NCI-H1105 (cell line): ENCODE results near the gene SNN.

Experiments
- DNase-seq: peaks from one replicate; lab custom pipeline; 2025; lab: John Stamatoyannopoulos, UW

SNN gene

DNA sequence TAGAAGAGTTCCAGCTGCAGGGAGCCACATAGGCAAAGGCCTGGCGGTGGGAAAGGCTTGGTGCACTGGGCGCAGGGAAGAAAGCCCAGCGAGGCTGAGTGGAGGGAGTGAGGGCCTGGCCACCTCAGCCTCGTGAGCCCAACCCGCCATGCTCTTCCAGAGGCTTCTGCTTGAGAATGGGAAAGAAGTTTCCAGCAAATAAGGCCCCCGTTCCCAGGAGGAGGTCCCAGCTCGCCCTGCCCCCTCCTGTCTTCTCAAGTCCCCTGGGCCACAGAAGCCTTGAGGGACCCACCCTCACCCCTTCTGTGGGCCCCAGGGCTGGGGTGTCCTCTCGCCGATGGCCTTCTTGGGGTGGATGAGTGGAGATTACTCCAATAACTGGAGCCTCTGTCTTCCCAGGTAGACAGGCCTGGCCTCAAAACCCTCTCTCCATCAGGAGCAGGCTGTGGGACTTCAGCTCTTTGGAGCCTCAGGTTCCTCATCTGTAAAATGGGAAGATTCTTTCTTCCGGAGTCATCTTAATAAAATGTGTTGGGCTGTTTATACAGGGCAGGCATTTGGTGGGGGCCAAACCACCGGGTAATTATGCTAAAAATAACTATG, 933 bp upstream of the SNN start:
- DNase-seq, result no peak

DNA sequence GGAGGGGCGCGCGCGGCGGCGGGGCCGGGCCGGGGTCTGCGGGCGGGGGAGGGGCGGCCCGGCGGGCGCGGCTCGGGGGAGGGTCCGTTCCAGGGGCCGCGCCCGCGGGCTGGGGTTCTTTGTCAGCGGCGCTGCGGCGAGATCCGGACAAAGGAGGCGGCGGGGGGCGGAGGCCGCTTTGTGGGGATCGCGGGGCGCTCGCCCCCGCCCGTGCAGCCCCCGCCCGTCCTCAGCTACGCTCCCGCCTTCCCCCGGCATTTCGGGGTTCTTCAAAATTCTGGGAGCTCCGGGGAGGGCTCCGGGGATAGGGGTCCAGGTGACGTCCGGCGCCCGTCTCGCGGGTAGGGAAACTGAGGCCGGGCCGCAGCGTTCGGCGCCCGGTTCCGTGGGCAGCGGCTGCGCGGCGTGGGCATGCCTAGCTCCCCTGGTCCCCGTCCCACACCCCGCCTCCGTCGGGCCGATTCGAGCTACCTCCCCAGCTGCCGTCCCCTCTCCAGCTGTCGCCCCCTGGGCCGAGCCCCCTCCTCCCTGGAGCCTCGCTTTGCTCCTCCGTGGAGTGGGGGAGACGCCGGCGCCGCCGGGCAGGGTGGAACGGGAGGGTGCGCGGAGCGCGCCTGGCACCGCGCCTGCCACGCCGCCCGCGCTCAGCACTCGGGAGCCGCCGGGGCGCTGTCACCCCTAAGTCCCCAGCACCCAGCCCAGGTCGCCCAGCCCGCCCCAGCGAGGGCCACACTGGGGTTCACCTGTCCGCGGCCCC, 546 bp downstream of the SNN start:
- DNase-seq, result no peak

DNA sequence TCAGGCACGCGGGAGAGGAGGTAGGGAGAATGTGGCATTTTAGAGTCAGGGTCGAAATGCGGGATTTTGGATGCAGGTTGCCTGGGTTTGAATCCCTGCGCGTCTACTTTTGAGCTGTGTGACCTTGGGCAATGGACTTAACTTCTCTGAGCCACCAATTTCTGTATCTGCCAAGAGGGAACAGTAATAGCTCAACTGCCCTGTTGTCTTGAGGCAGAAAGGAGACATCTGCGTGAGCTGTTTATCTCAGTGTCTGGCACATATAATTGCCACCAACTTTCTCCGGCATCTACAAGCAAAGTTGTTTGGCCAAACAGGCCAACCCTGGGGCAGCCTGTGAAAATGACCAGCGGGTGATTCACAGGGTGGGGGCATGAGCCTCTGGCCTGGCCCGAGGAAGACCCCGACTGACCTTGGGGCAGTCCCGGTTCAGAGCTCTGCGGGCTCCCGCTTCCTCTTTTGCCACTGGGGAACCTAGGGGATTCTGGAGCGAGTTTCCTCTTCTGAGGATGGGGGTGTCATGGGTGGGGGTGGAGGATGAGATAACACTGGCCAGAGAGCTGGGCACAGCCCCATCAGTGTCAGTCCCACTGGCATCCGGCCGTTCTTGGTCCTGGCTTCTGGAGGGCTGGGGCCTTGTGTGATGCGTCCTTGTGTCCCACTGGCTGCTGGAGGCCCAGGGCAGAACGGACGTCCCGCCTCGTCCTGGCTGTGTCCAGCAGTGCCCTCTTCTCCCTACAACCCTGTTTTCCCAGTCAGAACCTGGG, 1.3 kb downstream of the SNN start:
- DNase-seq, result no peak

DNA sequence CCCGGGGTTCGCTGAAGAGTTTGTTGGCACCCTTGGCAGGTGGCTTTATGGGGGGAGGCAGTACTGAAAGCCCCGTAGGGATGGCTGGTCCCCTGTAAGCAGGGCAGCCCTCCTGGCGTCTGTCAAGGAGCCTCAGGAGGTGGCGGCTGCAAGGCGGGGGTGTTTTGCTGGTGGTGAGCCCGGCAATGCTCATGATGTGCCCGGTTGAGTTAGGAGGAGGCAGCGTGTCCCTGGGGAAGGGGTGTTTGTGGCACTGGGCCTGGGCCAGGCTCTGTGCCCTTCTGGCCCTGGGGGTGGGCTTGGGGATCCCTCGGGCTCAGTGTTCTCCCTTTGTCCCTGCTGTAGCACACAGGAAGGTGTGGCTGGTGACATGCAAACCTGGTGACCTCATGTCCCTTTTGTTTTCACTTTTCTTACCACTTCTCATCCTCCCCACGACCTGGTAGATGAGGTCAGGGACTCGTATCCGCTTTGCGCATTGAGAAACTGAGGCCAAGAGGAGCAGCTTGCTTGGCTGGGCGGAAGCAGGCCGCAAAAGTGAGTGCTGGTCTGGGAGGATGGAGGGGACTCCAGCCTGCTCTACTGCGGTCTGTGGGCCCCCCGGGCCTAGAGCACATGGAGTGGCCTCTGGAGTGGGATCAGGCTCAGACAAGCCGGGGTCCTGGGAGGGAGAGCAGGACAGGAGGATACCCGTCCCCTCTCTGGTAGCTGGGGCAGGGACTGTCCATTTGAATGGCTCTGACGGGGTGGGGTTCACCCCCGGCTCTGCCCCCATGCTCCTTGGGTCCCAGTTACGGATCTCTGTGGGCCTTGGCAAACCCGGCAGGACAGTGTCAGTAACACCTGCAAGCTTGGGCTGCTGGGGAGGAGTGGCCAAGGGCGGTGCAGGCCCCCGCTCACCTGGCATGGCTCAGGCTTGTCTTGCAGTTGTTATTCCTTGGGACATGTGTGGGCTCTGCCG, 2.2 kb downstream of the SNN start:
- no peak for DNase-seq

DNA sequence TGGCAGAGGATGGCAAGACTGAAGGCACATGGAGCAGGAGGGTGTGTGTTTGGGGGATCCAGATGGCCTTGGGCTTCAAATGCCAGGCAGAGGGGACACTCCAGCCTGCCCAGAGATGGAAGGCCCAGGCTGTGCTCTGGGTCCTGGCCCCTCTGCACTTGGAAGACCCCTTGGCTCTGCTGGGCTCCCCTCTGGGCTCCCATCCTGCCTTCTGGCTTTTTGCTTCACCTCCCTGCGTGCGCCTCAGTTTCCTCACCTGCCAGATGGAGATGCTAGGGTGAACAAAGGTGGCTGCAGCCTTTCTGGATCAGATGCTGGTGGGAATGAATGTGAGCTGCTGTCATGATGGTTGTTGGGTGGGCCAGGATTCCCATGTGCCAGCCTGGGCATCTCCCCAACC, 3.0 kb downstream of the SNN start:
- no peak for DNase-seq

DNA sequence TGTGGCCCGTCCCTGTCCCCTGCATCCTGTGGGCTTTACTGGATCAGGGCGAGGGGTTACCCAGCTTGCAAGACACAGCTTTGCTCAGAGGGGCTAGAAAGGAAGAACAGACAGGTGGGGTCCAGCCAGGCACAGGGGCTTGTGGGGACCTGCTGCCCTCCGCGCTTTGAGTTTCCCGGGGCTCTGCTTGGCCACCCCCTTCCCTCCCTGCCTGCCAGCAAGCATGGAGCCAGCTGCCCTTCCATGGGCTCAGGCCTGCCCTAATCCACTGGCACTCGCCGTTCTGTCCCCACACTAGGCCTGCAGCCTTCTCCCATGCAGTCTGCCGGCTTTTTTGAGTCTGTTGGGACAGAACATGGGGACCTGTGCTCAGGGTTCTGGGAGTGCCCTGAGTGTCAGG, 3.4 kb downstream of the SNN start:
- DNase-seq, result no peak

DNA sequence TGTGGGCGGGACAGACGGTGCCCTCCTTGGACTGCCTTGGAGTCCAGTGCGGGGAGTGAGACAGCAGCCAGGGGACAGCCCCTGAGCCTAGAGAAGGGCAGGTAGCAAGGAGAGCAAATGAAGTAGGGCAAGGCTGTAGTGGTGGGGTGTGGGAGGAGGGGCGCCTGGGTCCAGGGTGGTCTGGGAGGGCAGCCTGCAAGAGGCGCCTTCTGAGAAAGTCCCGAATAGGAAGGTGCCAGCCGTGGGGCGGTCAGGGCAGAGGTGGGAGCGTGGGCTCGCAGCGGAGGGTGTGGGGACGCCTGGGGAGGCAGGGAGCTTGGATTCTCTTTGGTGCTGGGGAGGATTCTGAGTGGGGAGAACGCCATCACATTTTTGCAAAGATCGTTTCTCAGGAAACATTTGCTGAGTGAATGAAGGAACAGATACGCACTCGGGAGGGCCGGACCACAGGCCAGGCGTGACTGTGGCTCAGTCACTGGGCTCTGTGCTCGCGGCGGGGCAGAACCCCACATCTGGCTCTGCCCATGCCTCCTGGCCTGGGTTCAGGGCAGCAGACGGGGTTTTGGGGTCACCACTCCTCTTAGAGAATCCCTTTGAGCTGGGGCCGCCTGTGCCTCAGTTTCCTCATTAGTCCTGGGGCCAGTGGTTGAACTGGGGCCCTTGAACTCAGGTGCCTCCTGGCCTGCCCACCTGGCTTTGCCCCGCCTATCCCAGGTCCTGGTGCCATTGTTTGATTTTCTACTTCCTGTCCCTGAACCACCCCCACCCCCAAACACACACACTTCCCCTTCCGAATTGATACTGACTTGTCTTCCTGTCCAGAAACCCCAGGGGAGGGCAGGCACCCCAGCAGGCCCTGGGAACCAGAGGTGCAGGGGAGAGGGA, 4.2 kb downstream of the SNN start:
- DNase-seq, result no peak

DNA sequence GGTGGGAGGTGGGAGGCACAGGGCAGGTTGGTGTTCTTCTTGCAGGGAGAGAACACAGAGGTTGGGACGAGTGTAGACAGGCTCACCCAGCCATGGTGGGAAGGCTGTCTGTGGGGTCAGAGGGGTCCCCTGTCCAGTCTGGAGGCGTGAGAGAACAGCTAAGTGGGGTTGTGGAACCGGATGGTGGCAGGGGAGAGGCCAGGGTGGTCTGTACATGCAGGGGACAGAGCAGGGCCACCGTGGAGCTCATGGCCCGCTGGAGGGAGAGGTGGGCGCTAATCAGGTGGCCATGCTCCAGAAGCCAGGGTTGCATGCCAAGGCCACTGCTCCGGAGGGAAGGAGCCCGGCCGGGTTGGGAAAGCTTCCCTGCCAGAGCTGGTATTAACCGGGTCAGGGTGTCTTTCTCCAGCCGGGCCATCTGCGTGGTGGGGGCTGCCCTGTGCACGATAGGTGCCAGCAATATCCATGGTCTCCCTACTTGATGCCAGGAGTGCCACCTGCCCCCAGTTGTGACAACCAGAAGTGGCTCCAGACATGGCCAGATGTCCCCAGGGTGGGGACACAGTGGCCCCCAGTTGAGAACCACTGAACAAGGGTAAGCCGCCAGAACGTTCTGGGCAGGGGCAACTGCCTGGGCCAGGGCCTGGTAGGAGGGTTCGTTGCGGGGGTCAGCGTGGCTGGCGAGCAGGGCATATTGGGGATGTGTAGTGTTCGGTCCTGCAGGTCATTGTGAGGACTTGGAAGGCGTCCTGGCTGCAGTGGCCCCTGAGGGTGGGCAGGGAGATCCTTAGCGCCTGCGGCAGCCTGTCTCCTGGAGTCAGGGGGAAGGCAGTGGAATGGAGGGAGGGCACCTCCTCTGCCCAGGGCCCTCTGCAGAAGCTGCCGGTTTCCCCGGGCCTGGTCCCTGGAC, 5.1 kb downstream of the SNN start:
- DNase-seq, result no peak

DNA sequence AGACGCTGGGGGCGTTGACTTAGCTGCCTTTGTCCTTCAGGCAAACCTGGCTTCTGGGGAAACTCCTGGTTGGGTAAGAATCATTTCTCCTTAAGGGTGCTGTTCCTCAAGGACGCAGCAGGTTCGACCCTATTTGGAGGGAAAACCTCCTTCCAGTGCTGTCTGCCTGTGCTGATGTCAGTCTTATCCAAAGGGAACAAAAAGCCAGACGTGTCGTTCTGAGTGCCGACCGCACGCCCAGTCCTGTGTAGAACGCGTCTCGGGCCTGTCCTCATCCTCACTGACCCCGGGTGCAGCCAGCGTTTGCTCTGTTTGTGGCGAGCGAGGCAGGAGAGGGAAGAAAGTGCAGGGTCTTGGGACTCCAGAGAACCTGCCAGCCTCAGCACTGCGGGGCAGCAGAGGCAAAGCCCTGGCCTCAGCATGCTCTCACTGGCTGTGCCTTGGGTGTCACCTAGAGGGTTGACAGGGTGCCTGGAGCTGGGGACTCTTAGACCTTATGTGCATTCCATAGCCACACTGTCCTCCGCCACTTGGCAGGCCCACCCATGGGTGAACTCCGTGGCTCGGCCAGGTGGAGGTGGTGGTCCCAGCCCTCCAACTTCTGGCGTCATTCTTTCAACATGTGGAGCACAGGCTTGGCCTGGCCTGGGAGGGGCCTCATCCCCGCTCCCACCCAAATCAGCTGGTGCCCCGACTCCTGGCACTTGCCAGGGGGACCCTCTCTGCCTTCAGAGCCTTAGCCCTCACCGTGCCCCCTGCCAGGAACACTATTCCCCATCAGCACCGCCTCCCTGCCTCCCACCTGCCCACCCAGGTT, 6.0 kb downstream of the SNN start:
- no peak for DNase-seq

DNA sequence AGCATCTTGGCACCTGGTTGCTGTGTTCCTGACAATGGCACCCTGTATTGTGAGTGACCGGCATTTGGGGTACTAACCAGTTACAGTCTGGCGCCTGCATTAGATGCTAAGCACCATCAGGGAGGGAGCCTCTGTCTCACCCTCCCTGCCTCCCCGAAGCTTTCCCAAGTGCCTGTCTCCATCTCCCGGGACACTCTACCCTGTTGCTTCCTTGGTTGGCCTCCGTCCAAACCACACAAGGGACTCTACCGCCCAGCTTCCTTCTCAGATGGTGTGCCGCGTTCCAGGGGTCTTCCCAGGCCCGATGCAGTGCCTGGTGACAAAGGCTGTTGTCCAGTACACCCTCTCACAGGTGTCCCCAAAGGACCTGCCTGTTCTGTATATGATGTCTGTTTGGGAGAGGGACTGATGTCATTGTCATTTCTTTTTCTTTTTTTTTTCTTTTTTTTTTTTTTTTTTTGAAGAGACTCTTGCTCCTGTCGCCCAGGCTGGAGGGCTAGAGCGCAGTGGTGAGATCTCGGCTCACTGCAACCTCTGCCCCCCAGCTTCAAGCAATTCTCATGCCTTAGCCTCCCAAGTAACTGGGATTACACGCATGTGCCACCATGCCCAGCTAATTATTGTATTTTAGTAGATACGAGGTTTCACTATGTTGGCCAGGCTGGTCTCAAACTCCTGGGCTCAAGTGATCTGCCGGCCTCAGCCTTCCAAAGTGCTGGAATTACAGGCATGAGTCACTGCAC, 6.7 kb downstream of the SNN start:
- no peak for DNase-seq

DNA sequence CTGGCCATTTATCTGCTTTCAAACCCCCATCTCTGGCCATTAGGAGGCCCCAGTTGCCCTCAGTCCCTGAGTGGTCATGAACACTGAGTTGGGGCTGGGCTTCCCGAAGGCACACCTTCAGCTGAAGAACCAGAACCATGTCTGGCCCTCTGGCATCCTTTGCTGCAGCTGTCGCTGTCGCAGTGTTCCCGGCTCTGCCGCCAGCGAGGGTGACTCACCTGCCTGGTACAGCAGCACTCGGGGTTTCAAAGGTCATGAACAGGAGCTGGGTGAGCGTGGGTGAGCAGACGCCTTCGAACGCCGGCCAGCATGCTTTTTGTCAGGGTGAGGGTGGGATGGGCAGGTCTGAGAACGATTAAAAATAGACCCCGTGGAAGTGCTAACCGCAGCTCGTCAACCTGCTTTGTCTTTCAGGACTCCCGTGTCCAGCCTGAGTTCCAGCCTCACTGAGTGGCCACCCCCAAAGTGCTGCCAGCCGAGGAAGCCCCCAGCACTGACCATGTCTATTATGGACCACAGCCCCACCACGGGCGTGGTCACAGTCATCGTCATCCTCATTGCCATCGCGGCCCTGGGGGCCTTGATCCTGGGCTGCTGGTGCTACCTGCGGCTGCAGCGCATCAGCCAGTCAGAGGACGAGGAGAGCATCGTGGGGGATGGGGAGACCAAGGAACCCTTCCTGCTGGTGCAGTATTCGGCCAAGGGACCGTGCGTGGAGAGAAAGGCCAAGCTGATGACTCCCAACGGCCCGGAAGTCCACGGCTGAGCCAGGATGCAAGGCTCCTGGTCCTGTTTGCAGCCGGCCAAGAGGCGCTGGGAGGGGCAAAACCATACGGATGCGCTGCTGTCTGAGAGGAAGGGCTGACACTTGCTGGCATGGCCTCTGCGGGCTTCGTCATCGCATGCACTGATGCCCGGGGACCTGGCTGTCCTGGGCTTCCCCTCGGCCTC, 7.6 kb downstream of the SNN start:
- DNase-seq, result no peak

DNA sequence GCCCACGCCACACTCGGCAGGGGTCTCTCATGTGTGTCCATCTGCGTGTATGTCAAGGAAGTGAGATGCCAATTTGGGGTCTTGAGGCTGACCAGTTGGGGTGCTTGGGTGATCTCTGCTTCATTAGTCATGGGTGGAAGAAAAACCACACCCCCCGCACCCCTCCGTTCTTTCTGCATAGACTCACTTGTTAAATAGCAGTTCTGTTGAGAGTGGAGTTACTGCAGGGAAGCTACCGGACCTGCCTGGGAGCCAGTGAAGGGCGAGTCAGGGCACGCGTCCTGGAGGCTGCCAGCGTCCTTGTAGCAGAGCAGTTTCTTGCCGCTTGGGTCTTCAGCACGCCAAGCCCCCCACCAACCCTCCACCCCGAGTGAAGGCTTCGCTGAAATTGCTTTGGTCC, 8.5 kb downstream of the SNN start:
- no peak for DNase-seq

DNA sequence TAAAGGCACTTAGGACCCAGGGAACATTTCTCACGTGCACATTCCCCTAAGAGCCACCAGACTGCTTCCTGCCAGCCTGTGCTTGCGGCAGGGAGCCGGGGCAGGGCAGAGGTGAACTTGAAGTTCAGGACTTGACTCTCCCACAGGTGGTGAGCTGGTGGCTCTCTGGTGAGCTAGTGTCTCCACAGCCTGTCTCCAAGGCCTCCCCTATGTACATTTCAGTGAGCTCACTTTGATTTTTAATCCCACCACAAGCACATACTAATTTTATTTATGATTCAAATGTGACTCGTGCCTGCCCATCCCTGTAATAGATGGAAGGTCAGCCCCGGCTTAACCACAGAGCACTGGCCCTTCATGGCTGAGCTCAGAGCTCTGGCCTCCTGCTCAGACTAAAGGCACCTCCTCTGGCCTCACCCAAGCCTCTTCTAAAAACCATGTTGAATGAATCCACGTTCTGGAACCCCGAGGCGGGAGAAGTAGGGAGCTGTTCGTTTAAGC, 9.2 kb downstream of the SNN start:
- DNase-seq, result no peak

DNA sequence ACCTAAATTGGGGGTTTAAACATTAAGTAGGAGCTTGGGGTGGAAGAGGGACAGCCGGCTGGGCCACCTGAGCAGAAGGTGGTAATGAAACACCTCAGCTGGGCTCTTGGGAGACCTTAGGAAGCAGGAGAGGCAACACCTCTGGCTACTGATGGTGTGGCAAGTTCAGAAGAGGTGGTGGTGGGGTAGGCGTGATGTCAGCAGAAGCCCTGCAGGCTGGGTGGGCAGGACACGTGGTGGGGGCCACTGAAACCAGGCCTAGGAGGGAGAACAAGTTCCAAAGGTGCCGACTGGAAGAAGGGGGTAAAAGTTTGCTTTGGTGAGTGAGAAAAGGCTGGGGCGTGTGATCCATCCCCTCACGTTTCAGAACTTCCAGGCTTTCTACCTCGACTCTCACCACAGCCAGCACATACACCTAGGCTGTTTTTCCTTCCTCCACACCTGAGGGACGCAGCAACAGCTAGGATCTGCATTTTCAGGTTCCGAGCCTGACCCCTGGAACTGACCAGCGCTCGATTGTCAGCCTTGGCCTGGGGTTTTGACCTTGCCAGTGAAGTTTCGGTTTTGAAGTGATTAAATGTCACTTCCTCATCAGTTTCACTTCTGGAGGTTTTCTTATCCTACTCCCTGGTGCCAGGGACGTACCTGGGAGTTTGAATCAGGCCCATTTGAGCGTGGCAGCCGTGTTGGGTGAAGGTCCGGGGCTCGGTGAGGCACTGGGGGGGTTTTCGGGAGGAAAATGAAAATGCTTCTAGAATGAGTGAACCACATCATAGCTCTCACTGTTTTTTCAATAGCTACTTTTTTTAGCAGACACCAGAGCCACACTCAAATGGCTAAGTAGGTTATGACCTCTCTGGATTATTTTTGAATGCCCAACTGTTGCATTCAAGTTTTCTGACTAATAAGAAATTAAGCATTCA, 10.0 kb downstream of the SNN start:
- no peak for DNase-seq

DNA sequence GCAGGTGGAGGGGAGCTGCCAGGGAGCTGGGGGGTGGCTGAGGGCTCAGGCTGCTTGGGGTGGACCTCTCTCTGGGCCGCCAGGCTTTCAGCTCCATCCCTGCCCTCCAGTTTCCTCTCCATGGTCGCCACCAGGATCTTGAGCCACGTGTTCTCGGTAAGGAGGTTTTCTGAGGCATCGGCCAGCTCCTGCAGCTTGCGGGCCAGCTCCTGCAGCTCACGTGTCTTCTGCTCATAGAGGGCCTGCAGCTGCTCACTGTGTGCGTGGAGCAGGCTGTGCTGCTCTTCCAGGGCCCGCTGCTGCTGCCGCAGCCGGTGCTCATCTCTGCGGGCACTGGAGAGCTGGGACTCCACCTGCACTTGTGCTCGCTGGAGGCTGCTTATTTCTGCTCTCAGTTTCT, 11.0 kb downstream of the SNN start:
- no peak for DNase-seq
